ENCODE data around the gene DENND1A. TPM values are rescaled to one million over a fixed set of nuclear protein-coding genes. Genes with fewer than 3 reads are reported as not detected.

Gene DENND1A
- total RNA-seq, 3 donors from 2014 or later: 18.4 to 21.3 (median 20.1) TPM

- H3K4me1 ChIP-seq: no peaks in the 10 kb centered on the region
- intact Hi-C loops (cut with DNase I; ENCODE audit: low total_unique reads): no loop called here
- peaks cover 0 to 6% of the 10 kb centered on the region in 2 donors for H3K9me3 ChIP-seq
- H3K4me3 ChIP-seq: no peak overlapping the region
- no peak for DNase-seq (ENCODE audit: low spot score in 2 of 2)
- H3K27me3 ChIP-seq: no peaks in the 10 kb centered on the region
- TF ChIP-seq CTCF (IDR thresholded peaks at IDR 0.05) (no peak), POLR2AphosphoS5 (IDR thresholded peaks at IDR 0.05) (no peak)
- H3K27ac ChIP-seq: no peak overlapping the region
- H3K36me3 ChIP-seq: no peaks in the 10 kb centered on the region
Measured at GRCh38 chr9:123525424-123525823, 404.5 kb downstream of the DENND1A start.

- Histone ChIP-seq H3K4me3 (no peak overlapping the region), H3K27me3 (no peaks in the 10 kb centered on the region), H3K36me3 (no peaks in the 10 kb centered on the region), H3K4me1 (no peaks in the 10 kb centered on the region), H3K9me3 (peaks cover 0 to under 1% of the 10 kb centered on the region in 2 donors), H3K27ac (no peak overlapping the region)
- intact Hi-C loops (cut with DNase I; ENCODE audit: low total_unique reads): no loop called here
- TF ChIP-seq POLR2A (IDR thresholded peaks at IDR 0.05) (no peak), CTCF (IDR thresholded peaks at IDR 0.05) (no peak), POLR2AphosphoS5 (IDR thresholded peaks at IDR 0.05) (no peak)
- no peak for DNase-seq (ENCODE audit: low spot score in 2 of 2)
Measured at GRCh38 chr9:123524866-123525265, 405.1 kb downstream of the DENND1A start.

GRCh38 chr9:123523845-123524244, 406.1 kb downstream of the DENND1A start:
- no peaks in the 10 kb centered on the region for H3K36me3 ChIP-seq
- intact Hi-C loops (cut with DNase I; ENCODE audit: low total_unique reads): no loop called here
- H3K27me3 ChIP-seq: no peaks in the 10 kb centered on the region
- no peak for TF ChIP-seq POLR2AphosphoS5 (IDR thresholded peaks at IDR 0.05)
- no peak for TF ChIP-seq CTCF (IDR thresholded peaks at IDR 0.05)
- no peak for TF ChIP-seq POLR2A (IDR thresholded peaks at IDR 0.05)
- H3K9me3 ChIP-seq: no peaks in the 10 kb centered on the region
- H3K27ac ChIP-seq: no peak overlapping the region
- no peak for DNase-seq (ENCODE audit: low spot score in 2 of 2)
- H3K4me3 ChIP-seq: no peak overlapping the region
- no peaks in the 10 kb centered on the region for H3K4me1 ChIP-seq

DNA sequence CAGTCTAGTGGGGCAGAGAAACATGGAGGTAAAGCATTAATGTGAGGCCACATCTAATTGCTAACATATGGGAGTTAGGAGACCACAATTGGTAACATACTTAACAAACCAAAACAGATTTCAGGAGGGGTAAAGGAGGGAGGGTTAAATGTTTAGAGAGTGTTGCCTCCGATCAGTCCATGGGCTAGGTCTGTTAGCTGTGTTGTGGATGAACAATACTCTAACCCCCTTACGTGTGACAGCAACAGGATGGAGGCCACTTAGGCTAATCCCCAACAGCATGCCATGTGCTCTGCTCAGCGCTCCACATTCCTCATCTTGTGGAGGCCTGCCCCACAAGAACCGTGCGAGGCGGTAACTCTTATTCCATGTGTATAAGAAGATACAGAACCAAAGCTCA, 406.9 kb downstream of the DENND1A start:
- intact Hi-C loops (cut with DNase I; ENCODE audit: low total_unique reads): no loop called here

DNA sequence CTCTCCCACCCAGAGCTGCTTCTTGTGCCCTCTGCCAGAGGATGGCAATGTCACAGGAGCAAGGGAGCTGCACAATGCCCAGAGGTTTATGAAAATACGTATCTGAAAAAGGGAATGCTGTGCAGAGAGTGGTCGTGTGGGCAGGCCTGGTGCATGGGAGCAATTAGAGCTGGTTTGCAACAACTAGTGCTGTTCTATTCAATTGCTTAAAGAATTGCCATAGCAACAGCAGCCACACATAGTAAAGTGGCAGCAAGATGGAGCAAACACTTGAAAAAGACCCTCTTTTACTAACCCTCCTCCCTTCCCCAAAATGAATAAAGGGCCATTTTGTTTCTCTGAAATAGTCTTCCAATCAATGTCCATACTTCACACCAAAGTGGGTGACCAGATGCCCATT, 407.7 kb downstream of the DENND1A start:
- Histone ChIP-seq H3K27ac (no peak overlapping the region), H3K4me3 (no peak overlapping the region), H3K27me3 (no peaks in the 10 kb centered on the region), H3K9me3 (no peaks in the 10 kb centered on the region), H3K4me1 (no peaks in the 10 kb centered on the region), H3K36me3 (no peaks in the 10 kb centered on the region)
- no peak for DNase-seq (ENCODE audit: low spot score in 2 of 2)
- TF ChIP-seq CTCF (IDR thresholded peaks at IDR 0.05) (no peak), POLR2A (IDR thresholded peaks at IDR 0.05) (no peak), POLR2AphosphoS5 (IDR thresholded peaks at IDR 0.05) (no peak)
- intact Hi-C loops (cut with DNase I; ENCODE audit: low total_unique reads): no loop called here

More for the DNA sequence above, 406.9 kb downstream of the DENND1A start:
- H3K4me1 ChIP-seq: no peaks in the 10 kb centered on the region
- no peak overlapping the region for H3K4me3 ChIP-seq
- H3K27me3 ChIP-seq: no peaks in the 10 kb centered on the region
- DNase-seq (ENCODE audit: low spot score in 2 of 2): no peak
- no peaks in the 10 kb centered on the region for H3K36me3 ChIP-seq
- no peaks in the 10 kb centered on the region for H3K9me3 ChIP-seq
- TF ChIP-seq POLR2A (IDR thresholded peaks at IDR 0.05): no peak
- TF ChIP-seq CTCF (IDR thresholded peaks at IDR 0.05): no peak
- TF ChIP-seq POLR2AphosphoS5 (IDR thresholded peaks at IDR 0.05): no peak
- no peak overlapping the region for H3K27ac ChIP-seq
